ENCODE results near the gene SLC10A2. TPM values are rescaled to one million over a fixed set of nuclear protein-coding genes. Genes with fewer than 3 reads are reported as not detected.

The SLC10A2 gene
- not detected for total RNA-seq

GRCh38 chr13:103066079-103066780 is at the start of gene SLC10A2:
TSS of gene SLC10A2 (minus strand) at chr13:103066417. CDS start at chr13:103066249, 168 bp downstream.

Other genes with a start within 250 kb of the SLC10A2 start
- gene ERCC5, start 220.4 kb downstream of the SLC10A2 start, total RNA-seq, result 103 TPM